HL-60 (cell line): ENCODE data around the gene MEF2C.

ENCODE experiments used
- DNase-seq, 2 experiments: peaks; one replicate each; pipeline ENCODE4 v3.0.0-alpha.2; 2010 to 2020; ENCODE audit warnings: low read depth in 1 of 2, low spot score in 1 of 2
- H3K27ac ChIP-seq: fragments of 250-450 bp; sonication (Bioruptor Pico); replicated peaks from 2 replicates; pipeline ENCODE4 v1.5.1; 2020; ENCODE audit warnings: mild to moderate bottlenecking, moderate library complexity
- H3K27me3 ChIP-seq: fragments of 250-450 bp; sonication (Bioruptor Pico); 2 replicates; pipeline ENCODE4 v1.5.1; 2021; ENCODE audit warnings: mild to moderate bottlenecking, moderate library complexity; ENCODE audit not compliant: insufficient read depth, poor library complexity, severe bottlenecking
- H3K4me3 ChIP-seq: replicated peaks from 2 replicates; pipeline ENCODE4 v1.5.1; 2011; ENCODE audit warnings: mild to moderate bottlenecking, control low read depth, low read length; ENCODE audit not compliant: insufficient read depth
- CTCF ChIP-seq: IDR thresholded peaks from one replicate; pipeline ENCODE4 v1.5.1; 2011; ENCODE audit warnings: low read length, control low read depth, inconsistent platforms; ENCODE audit not compliant: insufficient read depth
- GABPA ChIP-seq: IDR thresholded peaks from 2 replicates; pipeline ENCODE4 v1.6.1; 2012; ENCODE audit warnings: low read depth
- POLR2AphosphoS5 ChIP-seq: IDR thresholded peaks from 2 replicates; pipeline ENCODE4 v1.6.1; 2012; ENCODE audit warnings: low read depth
- REST ChIP-seq: IDR thresholded peaks from 2 replicates; pipeline ENCODE4 v1.6.1; 2012; ENCODE audit warnings: low read depth; ENCODE audit not compliant: insufficient replicate concordance
- SPI1 ChIP-seq: IDR thresholded peaks from 2 replicates; pipeline ENCODE4 v1.6.1; 2012; ENCODE audit warnings: low read depth, mild to moderate bottlenecking, borderline replicate concordance

The MEF2C gene

GRCh38 chr5:88879724-88880123 lies 3.3 kb downstream of the MEF2C start:
- no peak for DNase-seq
- no peak for TF ChIP-seq REST
- TF ChIP-seq SPI1: no peak
- TF ChIP-seq GABPA: no peak
- no peak for TF ChIP-seq CTCF
- no peak for TF ChIP-seq POLR2AphosphoS5
- Histone ChIP-seq H3K27me3 (no peaks in the 10 kb centered on the region), H3K4me3 (no peak overlapping the region), H3K27ac (no peak overlapping the region)

DNA sequence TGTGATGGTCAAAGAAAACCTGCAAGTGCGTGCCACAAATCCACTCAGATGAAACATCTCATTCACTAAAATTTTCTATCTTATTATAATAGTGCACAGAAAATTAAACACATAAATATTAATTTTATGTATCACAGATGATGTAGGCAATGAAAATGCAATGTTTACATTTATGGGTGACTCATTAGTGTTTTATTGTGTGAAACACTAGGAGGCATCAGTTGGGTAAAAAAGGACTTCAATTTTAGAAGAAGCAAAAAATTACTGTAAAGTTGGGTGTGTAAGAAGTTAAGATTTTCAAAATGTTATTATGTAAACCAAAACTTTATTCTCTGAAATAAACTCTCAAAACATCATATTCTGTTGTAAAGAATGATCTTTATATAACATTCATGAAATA lies 4.0 kb downstream of the MEF2C start:
- no peak overlapping the region for H3K4me3 ChIP-seq
- no peak overlapping the region for H3K27ac ChIP-seq
- no peaks in the 10 kb centered on the region for H3K27me3 ChIP-seq
- no peak for TF ChIP-seq GABPA
- TF ChIP-seq SPI1: no peak
- TF ChIP-seq REST: no peak
- no peak for TF ChIP-seq POLR2AphosphoS5
- TF ChIP-seq CTCF: no peak
- no peak for DNase-seq

DNA sequence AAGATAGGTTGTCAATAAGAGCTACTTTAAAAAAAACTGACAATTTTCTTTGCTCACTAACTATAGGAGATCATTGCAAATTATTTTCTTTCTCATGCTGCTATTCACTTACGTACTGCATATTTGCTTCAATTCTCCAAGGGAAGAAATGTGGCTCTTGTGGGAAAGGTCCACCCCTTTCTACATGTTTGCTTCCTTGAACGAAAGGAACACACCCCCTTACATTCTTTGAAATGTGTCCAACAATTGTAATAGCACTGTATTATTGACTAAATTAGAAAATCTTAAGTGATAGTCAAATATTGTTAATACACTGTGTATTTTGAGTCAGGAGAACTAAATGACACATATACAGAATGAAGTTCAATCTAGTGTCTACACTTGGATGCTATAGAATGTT lies 5.2 kb downstream of the MEF2C start:
- H3K27ac ChIP-seq: no peak overlapping the region
- no peaks in the 10 kb centered on the region for H3K27me3 ChIP-seq
- H3K4me3 ChIP-seq: no peak overlapping the region
- no peak for DNase-seq
- no peak for TF ChIP-seq GABPA
- no peak for TF ChIP-seq REST
- TF ChIP-seq POLR2AphosphoS5: no peak
- TF ChIP-seq SPI1: no peak
- TF ChIP-seq CTCF: no peak
